Retinal pigment epithelial cell (primary cell): ENCODE measurements around the gene XXYLT1.

Source experiments
- DNase-seq: peaks from one replicate; pipeline ENCODE4 v3.0.0-alpha.2; 2010; ENCODE audit warnings: low read depth
- H3K4me3 ChIP-seq: 2 replicates; pipeline ENCODE4 v1.5.1; 2011; ENCODE audit warnings: mild to moderate bottlenecking, low read length, control low read depth, moderate library complexity
- TF ChIP-seq, protein P1 (sequence below): conservative IDR thresholded peaks from 2 replicates; pipeline ENCODE4 v1.5.1; 2011; ENCODE audit warnings: low read depth, low read length, control low read depth, inconsistent platforms

Gene XXYLT1

DNA sequence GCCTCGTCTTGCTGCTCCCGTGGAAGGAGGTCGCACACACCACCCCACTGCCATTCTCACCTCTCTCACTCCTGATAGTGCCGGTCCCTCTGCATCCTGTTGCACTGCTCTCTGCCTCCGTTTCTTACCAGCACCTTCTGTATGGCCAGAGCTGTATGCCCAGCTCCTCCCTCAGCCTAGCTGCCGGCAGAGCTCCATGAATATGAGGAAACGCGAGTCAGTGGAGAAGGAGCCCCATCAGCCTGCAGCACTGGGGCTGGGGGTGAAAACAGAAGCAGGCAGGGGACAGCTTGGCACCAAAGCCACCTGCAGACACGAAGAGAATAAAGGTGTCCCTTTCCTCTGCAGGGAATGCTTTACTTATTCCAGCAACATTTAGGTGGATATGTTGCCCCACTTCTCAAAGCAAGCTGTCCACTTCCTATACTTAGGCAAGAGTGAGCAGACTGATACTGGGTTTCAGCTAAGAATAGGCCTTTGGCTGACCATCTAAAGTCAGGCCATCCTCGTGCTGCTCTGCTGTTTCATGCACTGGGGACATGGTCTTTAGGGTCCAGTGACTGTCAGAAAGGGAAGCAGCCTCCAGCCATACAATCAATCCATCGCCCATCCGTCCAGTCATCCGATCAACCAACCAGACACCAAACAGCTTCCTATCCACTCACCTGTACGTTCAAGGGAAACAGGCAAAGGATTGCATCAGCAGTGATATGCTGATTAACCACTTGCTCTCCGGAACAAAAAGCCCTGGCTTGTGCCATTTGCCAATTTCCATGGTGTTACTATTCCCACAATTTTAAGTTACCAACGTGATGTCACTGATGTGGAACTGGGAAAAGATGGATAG, 222.7 kb downstream of the XXYLT1 start:
- no peak for DNase-seq
- TF ChIP-seq, protein P1, sequence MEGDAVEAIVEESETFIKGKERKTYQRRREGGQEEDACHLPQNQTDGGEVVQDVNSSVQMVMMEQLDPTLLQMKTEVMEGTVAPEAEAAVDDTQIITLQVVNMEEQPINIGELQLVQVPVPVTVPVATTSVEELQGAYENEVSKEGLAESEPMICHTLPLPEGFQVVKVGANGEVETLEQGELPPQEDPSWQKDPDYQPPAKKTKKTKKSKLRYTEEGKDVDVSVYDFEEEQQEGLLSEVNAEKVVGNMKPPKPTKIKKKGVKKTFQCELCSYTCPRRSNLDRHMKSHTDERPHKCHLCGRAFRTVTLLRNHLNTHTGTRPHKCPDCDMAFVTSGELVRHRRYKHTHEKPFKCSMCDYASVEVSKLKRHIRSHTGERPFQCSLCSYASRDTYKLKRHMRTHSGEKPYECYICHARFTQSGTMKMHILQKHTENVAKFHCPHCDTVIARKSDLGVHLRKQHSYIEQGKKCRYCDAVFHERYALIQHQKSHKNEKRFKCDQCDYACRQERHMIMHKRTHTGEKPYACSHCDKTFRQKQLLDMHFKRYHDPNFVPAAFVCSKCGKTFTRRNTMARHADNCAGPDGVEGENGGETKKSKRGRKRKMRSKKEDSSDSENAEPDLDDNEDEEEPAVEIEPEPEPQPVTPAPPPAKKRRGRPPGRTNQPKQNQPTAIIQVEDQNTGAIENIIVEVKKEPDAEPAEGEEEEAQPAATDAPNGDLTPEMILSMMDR: no peak
- no peak overlapping the region for H3K4me3 ChIP-seq

DNA sequence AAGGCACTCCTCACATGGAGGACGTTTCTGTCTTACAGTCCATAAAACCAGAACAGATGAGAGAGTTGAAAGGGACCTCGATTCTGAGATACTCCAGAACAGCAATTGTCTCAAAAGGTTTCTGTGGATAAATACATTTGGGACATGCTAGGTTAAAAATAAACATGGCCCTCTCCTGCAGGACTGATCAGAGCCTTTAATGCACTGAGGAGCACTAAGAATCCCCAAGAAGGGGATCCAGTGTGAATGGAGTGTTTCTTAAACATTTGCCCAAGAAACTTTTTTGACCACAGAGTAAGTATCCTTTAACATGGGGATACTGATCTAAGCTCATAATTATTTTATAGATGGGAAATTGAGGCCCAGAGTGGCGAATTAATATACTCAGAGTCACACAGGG, 223.4 kb downstream of the XXYLT1 start:
- no peak for DNase-seq
- no peak overlapping the region for H3K4me3 ChIP-seq
- TF ChIP-seq, protein P1: no peak

DNA sequence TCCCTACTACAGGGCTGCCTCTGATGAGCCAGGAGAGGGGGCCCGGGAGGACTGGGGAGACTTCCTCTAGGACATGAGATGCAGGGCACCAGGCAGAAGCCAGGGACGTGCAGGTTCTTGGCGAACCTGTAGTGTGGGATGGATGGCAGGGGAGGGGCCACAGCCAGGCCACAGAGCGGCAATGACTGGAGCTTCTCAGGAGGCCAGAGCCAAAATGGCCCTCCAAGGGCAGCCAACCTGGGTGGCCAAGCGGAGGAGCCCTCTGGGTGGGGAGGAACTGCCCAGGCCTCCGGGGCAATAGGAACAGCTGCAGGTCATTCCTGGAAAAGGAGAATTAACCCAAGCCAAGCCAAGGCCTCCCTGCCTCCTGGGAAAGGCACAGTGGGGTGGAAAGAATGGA, 224.5 kb downstream of the XXYLT1 start:
- TF ChIP-seq, protein P1: no peak
- no peak for DNase-seq
- no peak overlapping the region for H3K4me3 ChIP-seq

DNA sequence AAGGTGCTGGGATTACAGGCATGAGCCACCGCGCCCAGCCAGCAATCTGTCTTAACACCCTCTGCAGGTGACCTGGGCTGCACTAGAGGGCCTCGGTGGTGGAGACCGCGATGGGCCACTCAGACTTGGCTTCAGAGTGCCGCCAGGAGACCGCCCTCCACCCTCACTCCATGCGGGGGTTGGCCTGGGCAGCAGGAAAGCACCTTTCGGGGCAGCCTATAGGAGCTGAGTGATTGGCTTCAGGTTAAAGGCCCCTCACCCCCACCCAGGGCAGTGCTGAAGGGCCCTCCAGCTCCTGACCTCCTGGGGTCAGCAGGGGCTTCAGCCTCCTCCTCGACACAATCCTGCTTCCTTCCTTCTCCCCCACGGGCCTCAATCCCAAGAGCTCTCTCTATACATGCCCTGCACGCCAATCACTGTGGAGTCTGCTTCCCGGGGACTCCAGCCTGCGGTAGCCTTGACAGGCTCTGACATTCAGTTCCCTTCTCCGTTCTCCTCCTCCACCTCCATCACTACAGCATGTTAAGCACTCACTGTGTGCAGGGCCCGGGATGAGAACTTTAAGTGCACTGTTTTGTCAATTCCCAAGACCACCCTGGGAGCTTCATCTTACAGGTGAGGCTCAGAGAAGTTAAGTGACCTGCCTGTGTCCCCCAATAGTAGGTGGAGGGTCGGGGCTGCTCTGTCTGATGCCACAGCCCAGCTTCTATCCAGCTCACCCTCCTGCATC, 225.3 kb downstream of the XXYLT1 start:
- no peak overlapping the region for H3K4me3 ChIP-seq
- TF ChIP-seq, protein P1: no peak

DNA sequence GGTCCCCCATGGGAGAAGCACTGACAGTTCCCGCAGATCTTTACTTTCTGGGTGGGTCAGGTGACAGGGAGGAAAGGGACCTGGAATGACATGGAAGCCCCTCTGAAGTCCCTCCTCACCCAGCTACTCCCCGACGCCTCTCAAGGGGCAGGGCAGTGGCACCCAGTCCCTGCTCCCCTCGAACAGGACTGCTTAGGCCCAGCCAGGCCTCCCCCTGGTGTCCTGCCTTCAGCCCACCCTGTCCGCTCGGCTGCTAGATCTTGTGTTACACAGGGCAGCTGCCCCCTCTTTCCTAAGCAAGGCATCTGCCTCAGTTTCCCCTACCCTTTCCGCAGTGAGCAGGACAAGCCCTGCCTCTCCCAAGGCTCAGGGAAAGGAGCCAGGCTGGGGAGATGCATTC, 226.5 kb downstream of the XXYLT1 start:
- TF ChIP-seq, protein P1: no peak
- no peak for DNase-seq
- no peak overlapping the region for H3K4me3 ChIP-seq

More for the DNA sequence above, 225.3 kb downstream of the XXYLT1 start:
- no peak for DNase-seq

DNA sequence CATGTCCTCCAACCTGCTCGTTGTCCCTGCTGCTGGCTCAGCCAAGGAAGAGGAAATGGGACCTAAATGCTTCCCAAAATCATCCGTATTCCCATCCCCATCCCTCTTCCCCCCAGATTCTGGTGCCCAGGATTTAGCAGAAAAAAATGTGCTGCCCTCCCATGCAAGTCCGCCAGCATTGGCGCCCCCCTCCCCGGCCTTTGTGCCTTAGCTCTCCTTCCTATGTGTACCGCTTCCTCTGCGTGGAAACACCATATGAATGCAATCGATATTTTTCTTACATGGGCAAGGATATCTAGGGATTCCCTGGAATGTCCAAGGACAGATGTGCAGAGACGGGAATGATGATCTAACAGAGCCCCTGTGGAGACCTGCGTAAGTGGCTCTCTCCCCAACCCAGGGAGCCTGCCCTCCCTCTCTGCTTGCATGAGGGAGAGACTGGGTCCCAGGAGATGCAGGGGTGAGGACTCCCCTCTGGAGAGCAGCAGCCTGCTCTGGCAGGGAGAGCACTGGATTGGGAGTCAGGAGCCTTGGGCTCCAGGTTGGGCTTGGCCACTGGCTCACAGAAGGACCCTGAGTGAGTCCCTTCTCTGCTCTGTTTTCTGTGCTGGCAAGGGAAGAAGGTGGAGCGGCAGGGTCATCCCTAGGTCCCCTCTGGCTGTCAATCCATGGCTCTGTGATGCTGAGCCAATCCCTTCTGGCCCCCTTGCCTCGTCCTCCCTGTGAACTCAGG, 227.2 kb downstream of the XXYLT1 start:
- H3K4me3 ChIP-seq: no peak overlapping the region
- no peak for DNase-seq
- TF ChIP-seq, protein P1: no peak
